T-helper 2 cell (primary cell): ENCODE measurements around the gene FAM131C.
"Not testable (repeated sequence)": the region's sequence is repeated elsewhere in the genome, so short reads cannot be mapped to it uniquely, and the experiment has no call there.

Source experiments
- DNase-seq, 5 experiments: peaks; one replicate each; pipeline versions ENCODE4 v3.0.0 to v3.0.0-alpha.2; 2012 to 2022
- total RNA-seq, 2 donors: gene quantifications; one replicate each; lab custom pipeline; 2026; lab: John Stamatoyannopoulos, UW

FAM131C gene, protein sequence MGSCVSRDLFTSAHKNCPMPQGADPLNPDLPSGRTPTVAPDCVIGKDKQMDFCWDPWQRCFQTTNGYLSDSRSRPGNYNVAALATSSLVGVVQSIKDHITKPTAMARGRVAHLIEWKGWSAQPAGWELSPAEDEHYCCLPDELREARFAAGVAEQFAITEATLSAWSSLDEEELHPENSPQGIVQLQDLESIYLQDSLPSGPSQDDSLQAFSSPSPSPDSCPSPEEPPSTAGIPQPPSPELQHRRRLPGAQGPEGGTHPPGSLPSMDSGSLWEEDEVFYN
- 0 to 0.07 reads per million in 2 donors for total RNA-seq

GRCh38 chr1:16073490-16074119 lies at the start of gene FAM131C:
FAM131C (minus strand) TSS chr1:16073651; CDS start chr1:16073442, 209 bp downstream.
- DNase-seq, result peak; percentile 8 to 41 (median 23)

GRCh38 chr1:16122916-16123315 lies 49.5 kb upstream of the FAM131C start:
- DNase-seq, result peak in 3 of 5 experiments; percentile 12 to 75 (median 25)

- no peak for DNase-seq
Observed at GRCh38 chr1:16122350-16122881, 49.0 kb upstream of the FAM131C start.

DNA sequence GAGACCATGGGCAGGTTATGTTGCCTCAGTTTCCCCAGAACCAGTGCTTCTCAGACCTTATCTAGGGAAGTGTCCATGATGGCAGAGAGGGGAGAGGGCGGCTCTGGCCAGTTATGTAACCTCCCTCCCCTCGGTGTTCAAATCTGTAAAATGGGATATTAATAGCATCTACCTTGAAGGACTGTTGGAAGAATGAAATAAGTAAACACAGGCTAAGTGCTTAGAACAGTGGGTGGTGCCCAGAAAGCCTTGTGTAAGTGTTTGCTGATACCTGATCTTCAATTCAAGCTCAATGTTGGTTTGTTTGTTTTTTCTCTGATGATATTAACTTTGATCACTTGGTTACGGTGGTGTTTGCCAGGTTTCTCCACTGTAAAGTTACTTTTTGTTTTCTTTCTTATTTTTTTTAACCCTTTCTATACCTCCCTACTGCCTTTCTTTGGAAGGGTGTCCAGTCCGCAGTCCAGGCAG lies 47.5 kb upstream of the FAM131C start:
- no peak for DNase-seq

- no peak for DNase-seq
Observed at GRCh38 chr1:16120407-16120806, 47.0 kb upstream of the FAM131C start.

DNA sequence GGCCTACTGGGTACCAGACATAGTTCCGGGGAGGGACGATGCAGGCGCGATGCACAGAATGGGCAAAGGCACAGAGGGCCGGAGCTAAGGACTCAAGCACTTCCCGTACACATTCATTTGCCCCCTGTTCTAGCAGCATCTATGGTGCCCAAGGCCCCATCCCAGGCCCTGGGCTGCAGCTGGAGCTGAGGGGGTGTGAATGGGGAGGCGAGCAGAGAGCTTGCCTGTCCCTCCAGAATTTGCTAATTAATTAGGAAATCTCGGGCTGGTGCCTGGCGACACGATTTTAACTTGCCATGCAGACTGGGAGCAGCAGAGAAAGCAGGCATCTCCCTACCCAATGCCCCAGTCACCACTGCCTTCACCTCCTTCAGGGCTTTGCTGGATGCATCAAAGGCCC lies 46.5 kb upstream of the FAM131C start:
- no peak for DNase-seq

DNA sequence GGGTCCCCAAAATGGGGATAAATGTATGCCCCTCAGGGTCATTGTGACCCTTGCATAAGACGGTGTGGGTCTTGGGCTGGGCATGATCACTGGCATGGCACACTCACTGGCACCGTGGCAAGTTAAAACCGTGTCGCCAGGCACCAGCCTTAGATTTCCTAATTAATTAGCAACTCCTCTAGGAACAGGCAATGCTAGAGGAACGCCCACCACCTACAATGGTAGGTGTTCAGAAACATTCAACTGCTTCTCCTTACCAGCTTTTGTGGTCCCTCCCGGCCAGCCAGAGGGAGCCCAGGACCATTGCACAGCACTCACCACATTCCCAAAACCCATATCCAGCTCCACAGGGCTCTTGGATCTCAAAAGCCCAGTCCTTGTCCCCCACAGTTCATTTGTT lies 46.1 kb upstream of the FAM131C start:
- DNase-seq, result no peak

DNA sequence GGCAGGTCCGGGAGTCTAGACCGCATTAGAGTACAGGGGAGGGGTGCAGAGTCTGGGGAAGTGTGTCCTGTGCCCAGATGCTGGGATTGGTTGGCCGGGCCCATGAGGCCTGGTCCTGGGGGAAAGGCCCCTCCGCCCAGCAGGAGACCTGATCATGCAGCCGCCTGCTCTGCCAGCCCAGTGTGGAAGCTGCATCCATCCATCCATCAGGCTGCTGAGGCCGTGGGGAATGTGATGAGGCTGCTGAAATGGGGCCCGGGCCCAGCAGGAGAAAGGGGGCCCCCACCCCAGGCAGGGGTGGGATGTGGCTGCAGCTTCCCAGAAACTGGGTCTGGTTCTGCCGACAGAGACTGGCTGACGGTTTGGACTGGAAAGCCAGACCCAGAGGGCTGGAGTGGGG lies 45.3 kb upstream of the FAM131C start:
- DNase-seq, result no peak

GRCh38 chr1:16117936-16118335 lies 44.5 kb upstream of the FAM131C start:
- DNase-seq, result no peak

DNA sequence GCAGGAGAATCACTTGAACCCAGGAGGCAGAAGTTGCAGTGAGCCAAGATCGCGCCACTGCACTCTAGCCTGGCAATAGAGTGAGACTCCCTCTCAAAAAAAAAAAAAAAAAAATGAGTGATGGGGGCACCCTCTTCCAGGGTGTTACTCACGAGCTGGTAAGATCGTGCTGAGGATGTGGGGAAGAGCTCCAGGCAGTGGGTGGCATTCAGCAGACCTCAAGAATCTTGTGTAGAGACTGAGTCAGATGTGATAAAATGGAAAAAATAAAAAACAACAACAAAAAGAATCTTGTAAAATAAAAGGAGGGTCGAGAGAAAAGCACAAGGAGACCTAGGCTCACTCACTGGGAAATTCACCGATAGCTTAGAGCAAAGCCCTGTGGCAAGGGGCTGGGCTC lies 43.9 kb upstream of the FAM131C start:
- no peak for DNase-seq

GRCh38 chr1:16116625-16117024 lies 43.2 kb upstream of the FAM131C start:
- DNase-seq, result no peak

GRCh38 chr1:16116002-16116401 lies 42.6 kb upstream of the FAM131C start:
- no peak for DNase-seq

- no peak for DNase-seq
Observed at GRCh38 chr1:16115468-16115983, 42.1 kb upstream of the FAM131C start.

- DNase-seq, result no peak
Observed at GRCh38 chr1:16114527-16115467, 41.3 kb upstream of the FAM131C start.

DNA sequence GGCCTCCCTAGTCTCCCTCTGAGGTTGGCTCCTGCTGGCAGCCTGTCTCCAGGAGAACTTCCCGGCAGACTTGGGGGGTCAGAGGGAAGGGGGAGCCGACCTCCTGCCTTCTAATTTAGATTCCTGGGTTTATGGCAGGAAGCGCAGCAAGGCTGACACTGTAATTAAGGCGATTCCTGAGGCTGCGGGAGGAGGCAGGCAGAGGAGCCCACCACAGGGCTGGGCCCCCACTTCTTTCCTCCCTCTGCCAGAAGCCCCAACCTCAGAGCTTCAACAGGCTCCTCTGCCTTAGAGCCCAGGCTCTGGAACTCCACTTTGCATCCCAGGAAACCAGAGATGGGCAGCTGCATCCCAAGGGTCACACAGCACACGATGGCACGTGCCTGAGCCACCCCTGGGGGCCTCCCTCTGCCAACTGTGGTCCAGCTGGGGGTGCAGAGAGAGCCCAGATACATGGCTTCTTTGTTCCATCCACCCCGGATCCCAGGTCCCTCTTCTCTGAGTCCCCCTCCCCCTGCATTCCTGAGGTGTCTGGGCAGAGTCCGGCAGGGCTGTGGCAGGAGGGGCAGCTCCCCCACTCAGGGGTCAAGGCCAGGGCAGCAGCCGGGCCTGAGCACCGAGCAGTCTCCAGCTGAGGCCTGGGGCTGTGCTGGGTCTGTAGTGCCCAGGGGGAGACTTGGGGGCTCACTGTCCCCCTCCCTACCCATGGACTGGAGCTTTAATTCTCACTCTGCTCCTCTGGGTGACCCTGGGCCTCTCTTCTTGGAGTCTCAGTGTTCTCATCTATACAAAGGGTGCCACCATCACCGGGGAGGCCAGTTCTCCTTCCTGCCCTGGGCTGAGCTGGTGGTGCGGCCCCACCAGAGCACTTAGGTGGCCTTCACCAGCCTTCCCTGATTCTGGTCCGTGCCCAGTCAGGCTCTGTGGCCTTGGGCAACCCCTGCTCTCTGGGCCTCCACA lies 39.4 kb upstream of the FAM131C start:
- DNase-seq, result no peak

GRCh38 chr1:16111771-16112595 lies 38.5 kb upstream of the FAM131C start:
- no peak for DNase-seq

DNA sequence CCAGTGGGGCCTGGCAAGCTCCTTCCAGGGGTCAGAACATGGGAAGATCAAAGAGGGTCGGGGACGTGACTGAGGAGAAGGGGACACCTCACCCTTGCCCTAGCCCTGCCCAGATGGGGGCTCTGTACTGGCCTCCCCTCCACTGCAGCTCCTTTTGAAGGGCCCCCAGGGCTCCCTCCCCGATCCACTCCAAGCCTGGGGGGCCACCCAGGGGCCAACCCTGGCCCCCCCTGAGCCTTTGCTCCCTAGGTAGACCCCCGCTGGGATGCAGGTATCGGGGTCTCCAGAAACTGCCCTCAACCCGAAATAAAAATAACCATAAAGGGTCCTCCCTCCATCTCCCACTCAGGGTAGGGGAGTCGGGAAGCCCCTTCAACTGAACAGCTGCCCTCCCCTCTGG lies 37.4 kb upstream of the FAM131C start:
- DNase-seq, result no peak

GRCh38 chr1:16110456-16110855 lies 37.0 kb upstream of the FAM131C start:
- no peak for DNase-seq

DNA sequence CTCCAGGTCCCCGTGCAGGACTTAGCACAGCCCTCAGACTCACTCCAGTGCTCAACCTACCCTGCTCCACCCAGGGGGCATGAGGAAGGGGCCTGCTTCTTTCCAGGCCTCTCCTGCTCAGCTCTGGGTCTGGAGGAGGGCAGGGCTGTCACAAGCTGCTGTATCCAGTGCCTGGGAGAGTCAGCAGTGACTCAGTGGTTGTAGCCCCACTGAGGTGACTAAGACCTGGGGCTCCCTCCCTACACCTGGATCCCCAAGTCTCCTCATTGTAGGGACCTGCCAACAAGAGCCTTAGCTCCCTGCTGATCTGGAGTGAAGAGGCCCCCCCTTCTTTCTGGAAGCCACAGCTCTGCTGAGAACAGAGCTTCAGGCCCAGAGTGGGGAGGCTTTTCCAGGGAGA lies 36.1 kb upstream of the FAM131C start:
- no peak for DNase-seq

DNA sequence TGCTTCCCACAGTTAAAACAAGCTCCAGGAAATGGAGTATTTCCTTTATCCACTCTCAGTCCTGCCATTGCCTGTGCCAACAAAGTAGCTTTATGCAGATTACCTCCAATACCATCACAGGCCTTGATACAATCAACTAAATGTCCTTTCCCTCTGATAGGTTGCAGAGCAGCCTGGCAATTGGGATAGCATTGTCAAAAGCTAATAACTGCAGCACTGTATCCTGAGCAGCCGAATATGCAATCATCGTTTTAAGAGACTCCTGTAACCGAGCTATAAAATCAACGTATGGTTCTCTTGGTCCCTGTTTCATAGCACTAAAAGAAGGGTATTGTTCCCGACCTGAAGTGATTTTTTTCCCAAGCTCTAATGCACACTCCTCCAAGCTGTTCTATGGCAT lies 33.6 kb upstream of the FAM131C start:
- not testable (repeated sequence) for DNase-seq

DNA sequence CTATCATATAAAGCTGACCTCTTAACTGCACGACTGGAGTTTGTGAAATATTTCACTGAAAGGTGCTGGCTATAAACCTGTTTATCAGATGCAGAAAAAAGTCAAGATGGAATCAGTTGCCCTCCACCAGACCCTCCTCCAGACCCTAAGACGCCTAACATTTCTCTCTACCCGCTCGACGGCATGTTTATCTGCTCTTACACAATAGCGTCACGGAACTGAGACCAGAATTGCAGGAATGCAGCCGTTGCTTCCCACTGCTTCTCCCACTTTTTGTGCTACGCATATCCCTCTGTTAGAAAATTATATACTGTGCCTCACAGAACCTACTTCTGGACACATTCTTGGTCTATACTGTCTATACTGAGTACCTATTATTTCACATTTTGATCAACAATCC lies 28.2 kb upstream of the FAM131C start:
- no peak for DNase-seq
